WTC11 (cell line): Measurements from ENCODE around the gene CERCAM. TPM values are rescaled to one million over a fixed set of nuclear protein-coding genes. Genes with fewer than 3 reads are reported as not detected.

Source experiments
- ATAC-seq: fragments of 200-7000 bp; cut with Tn5 transposase; 2 replicates; pipeline ENCODE4 v1.10.0; 2021; ENCODE audit warnings: mild to moderate bottlenecking, moderate library complexity
- CTCF ChIA-PET: fragments of 300-600 bp; sonication (Branson Sonifier 250); formaldehyde crosslinking; loops from one replicate; lab custom pipeline; 2021; ENCODE audit warnings: antibody characterized with exemption; lab: Charles Lee
- POLR2A ChIA-PET: fragments of 350-600 bp; sonication (Branson Sonifier 250); formaldehyde crosslinking; loops from one replicate; lab custom pipeline; 2021; ENCODE audit warnings: antibody characterized with exemption; lab: Charles Lee
- DNase-seq: peaks from one replicate; pipeline ENCODE4 v3.0.0; 2021; ENCODE audit warnings: low spot score
- H3K27ac Mint-ChIP-seq: 2 replicates; pipeline ENCODE4 v1.8.0; 2021; ENCODE audit warnings: mixed read lengths
- H3K27me3 Mint-ChIP-seq: 2 replicates; pipeline ENCODE4 v1.8.0; 2021; ENCODE audit warnings: low read depth, mild to moderate bottlenecking, moderate library complexity, mixed read lengths
- H3K36me3 Mint-ChIP-seq: 2 replicates; pipeline ENCODE4 v1.8.0; 2021; ENCODE audit warnings: mixed read lengths
- H3K4me1 Mint-ChIP-seq: 2 replicates; pipeline ENCODE4 v1.8.0; 2022; ENCODE audit warnings: mixed read lengths
- H3K4me3 Mint-ChIP-seq: 2 replicates; pipeline ENCODE4 v1.8.0; 2021; ENCODE audit warnings: mild to moderate bottlenecking, moderate library complexity, mixed read lengths
- H3K9me3 Mint-ChIP-seq: 2 replicates; pipeline ENCODE4 v1.8.0; 2021; ENCODE audit warnings: mixed read lengths
- E2F4 ChIP-seq: sonication (generic); formaldehyde crosslinking; IDR thresholded peaks from 2 replicates; pipeline ENCODE4 v1.8.1; 2022; ENCODE audit warnings: low read depth, mild to moderate bottlenecking, moderate library complexity, missing genetic modification reagents, borderline replicate concordance
- ESRRA ChIP-seq: sonication (generic); formaldehyde crosslinking; IDR thresholded peaks from 2 replicates; pipeline ENCODE4 v1.8.1; 2022; ENCODE audit warnings: mild to moderate bottlenecking, missing genetic modification reagents, borderline replicate concordance
- HMGA2 ChIP-seq: fragments of 250-450 bp; sonication (Bioruptor Pico); IDR thresholded peaks from 2 replicates; pipeline ENCODE4 v1.4.0; 2021; ENCODE audit warnings: mild to moderate bottlenecking, moderate library complexity
- JAZF1 ChIP-seq: fragments of 250-450 bp; sonication (Bioruptor Pico); IDR thresholded peaks from 2 replicates; pipeline ENCODE4 v1.9.0; 2021; ENCODE audit warnings: moderate library complexity, mild to moderate bottlenecking, inconsistent platforms
- JUN ChIP-seq: sonication (generic); formaldehyde crosslinking; IDR thresholded peaks from 2 replicates; pipeline ENCODE4 v1.8.0; 2023; ENCODE audit warnings: mild to moderate bottlenecking, missing genetic modification reagents
- MYBL2 ChIP-seq: sonication (generic); formaldehyde crosslinking; IDR thresholded peaks from 2 replicates; pipeline ENCODE4 v1.8.1; 2023; ENCODE audit warnings: mild to moderate bottlenecking, moderate library complexity, missing genetic modification reagents
- NR1H2 ChIP-seq: sonication (generic); formaldehyde crosslinking; IDR thresholded peaks from 2 replicates; pipeline ENCODE4 v1.9.0; 2021; ENCODE audit warnings: mild to moderate bottlenecking, moderate library complexity, missing genetic modification reagents
- NR2C2 ChIP-seq: sonication (generic); formaldehyde crosslinking; IDR thresholded peaks from 2 replicates; pipeline ENCODE4 v1.8.0; 2022; ENCODE audit warnings: mild to moderate bottlenecking, missing genetic modification reagents
- PRRX2 ChIP-seq: fragments of 250-450 bp; sonication (Bioruptor Pico); IDR thresholded peaks from 2 replicates; pipeline ENCODE4 v1.8.0; 2021; ENCODE audit warnings: mild to moderate bottlenecking
- SOX15 ChIP-seq: fragments of 250-450 bp; sonication (Bioruptor Pico); IDR thresholded peaks from 2 replicates; pipeline ENCODE4 v1.9.0; 2021; ENCODE audit warnings: mild to moderate bottlenecking
- TP53 ChIP-seq: sonication (generic); formaldehyde crosslinking; IDR thresholded peaks from 2 replicates; pipeline ENCODE4 v1.8.1; 2023; ENCODE audit warnings: mild to moderate bottlenecking, missing genetic modification reagents
- ZNF138 ChIP-seq: sonication (generic); formaldehyde crosslinking; conservative IDR thresholded peaks from 2 replicates; pipeline ENCODE4 v1.8.1; 2022; ENCODE audit warnings: mild to moderate bottlenecking, moderate library complexity, missing genetic modification reagents
- ZNF219 ChIP-seq: sonication (generic); formaldehyde crosslinking; IDR thresholded peaks from 2 replicates; pipeline ENCODE4 v1.8.0; 2023; ENCODE audit warnings: missing genetic modification reagents, mild to moderate bottlenecking, borderline replicate concordance
- ZNF263 ChIP-seq: sonication (generic); formaldehyde crosslinking; IDR thresholded peaks from 2 replicates; pipeline ENCODE4 v1.8.1; 2022; ENCODE audit warnings: low read depth, mild to moderate bottlenecking, moderate library complexity, missing genetic modification reagents
- ZNF396 ChIP-seq: fragments of 250-450 bp; sonication (Bioruptor Pico); IDR thresholded peaks from 2 replicates; pipeline ENCODE4 v1.8.0; 2021; ENCODE audit warnings: mild to moderate bottlenecking, moderate library complexity, borderline replicate concordance
- ZNF671 ChIP-seq: fragments of 250-450 bp; sonication (Bioruptor Pico); IDR thresholded peaks from 2 replicates; pipeline ENCODE4 v1.8.0; 2021; ENCODE audit warnings: mild to moderate bottlenecking
- total RNA-seq: library from RNA; stranded (reverse); gene quantifications from 3 replicates; pipeline ENCODE4 v1.2.3, GENCODE V29; 2021
- TF ChIP-seq, protein P1 (sequence below): sonication (generic); formaldehyde crosslinking; IDR thresholded peaks from 2 replicates; pipeline ENCODE4 v1.8.1; 2023; ENCODE audit warnings: mild to moderate bottlenecking, missing genetic modification reagents, moderate library complexity
- TF ChIP-seq, protein P2 (sequence below): fragments of 200-600 bp; IDR thresholded peaks from 2 replicates; pipeline ENCODE4 v1.8.0; 2022; ENCODE audit warnings: antibody characterized with exemption
- TF ChIP-seq, protein P3 (sequence below): sonication (generic); formaldehyde crosslinking; IDR thresholded peaks from 2 replicates; pipeline ENCODE4 v1.8.1; 2022; ENCODE audit warnings: missing genetic modification reagents, borderline replicate concordance
- TF ChIP-seq, protein P4 (sequence below): fragments of 250-450 bp; sonication (Bioruptor Pico); IDR thresholded peaks from 2 replicates; pipeline ENCODE4 v1.9.0; 2021; ENCODE audit warnings: moderate library complexity, mild to moderate bottlenecking, inconsistent platforms, borderline replicate concordance

Gene CERCAM
- total RNA-seq, 1 experiment from 2014 or later = 15.2 TPM

DNA sequence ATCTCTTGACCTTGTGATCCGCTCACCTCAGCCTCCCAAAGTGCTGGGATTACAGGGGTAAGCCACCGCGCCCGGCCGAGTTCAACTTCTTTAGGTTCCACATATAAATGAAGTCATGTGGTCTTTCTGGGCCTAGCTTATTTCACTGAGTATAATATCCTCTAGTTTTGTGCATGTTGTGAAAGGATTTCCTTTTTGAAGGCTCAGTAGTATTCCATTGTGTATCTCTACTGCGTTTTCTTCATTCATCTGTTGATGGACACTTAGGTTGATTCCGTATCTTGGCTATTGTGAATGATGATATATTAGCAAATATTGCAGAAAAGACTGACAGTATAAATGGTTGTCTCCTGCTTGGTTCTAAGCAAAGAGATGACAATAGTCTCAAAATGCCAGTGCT lies 55.2 kb downstream of the CERCAM start (continued):
- TF ChIP-seq ZNF263 (no peak), ZNF219 (CRISPR knock-in tag) (no peak), ZNF671 (no peak), JAZF1 (CRISPR knock-in tag) (no peak)
- TF ChIP-seq, all 79 proteins: peak for 0

DNA sequence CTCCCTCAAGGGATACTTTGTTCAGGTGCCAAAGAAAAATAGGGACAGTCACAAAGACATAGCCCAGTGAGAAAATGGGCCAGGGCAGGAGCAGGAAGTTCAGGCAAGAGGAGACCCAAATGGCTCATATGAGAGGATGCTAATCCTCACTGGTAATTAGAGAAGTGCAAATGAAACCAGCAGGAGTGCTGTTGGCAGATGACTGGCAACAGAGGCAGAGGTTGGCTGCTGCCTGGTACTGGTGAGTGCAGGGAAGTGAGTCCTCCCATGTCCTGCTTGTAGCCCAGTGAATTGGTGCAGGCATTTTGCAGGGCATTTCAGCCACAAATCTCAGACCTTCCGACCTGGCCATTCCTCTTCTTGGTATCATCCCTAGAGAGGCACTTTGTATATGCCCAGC lies 58.6 kb downstream of the CERCAM start:
- H3K4me3 Mint-ChIP-seq = no peak overlapping the region
- peaks cover 5% of the 10 kb centered on the region for H3K9me3 Mint-ChIP-seq
- no peaks in the 10 kb centered on the region for H3K4me1 Mint-ChIP-seq
- peaks cover 48% of the 10 kb centered on the region for H3K36me3 Mint-ChIP-seq
- ChIA-PET CTCF (no interaction called here), POLR2A (no interaction called here)
- TF ChIP-seq MYBL2 (CRISPR knock-in tag) = no peak
- TF ChIP-seq ZNF396 (CRISPR knock-in tag) = no peak
- peak overlapping the region; percentile 22; the same call in 1 of the 2 replicates for H3K27ac Mint-ChIP-seq
- ATAC-seq (no peak), DNase-seq (no peak)
- H3K27me3 Mint-ChIP-seq = no peaks in the 10 kb centered on the region

DNA sequence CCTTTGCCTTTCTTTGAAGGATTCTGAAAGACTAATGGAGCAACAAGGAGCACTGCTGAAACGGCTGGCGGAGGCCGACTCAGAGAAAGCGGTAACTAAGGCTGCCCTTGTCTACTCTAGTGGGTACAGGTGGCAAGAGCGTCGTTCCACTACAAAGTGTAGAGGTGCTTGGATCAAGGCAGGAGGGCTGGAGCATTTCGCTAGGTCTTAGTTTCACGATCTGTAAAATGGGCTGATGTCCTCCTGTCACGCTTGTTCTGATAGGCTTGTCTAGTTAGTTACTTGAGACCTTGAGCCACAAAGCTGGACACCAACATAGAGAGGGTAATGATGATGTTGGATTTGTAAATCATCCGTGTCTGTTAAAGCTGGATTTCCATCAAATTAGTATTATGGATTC lies 60.9 kb downstream of the CERCAM start:
- ATAC-seq = no peak
- no peaks in the 10 kb centered on the region for H3K4me1 Mint-ChIP-seq
- no peak overlapping the region for H3K4me3 Mint-ChIP-seq
- no peaks in the 10 kb centered on the region for H3K27me3 Mint-ChIP-seq
- H3K9me3 Mint-ChIP-seq = no peaks in the 10 kb centered on the region
- ChIA-PET POLR2A (no interaction called here), CTCF (interaction anchor here (1.0 kb wide), 1 partner anchor 43 kb away, joined by 5 read pairs; no protein-coding TSS in a partner anchor)
- H3K36me3 Mint-ChIP-seq = peaks cover 41% of the 10 kb centered on the region
- TF ChIP-seq E2F4 (CRISPR knock-in tag) (no peak), HMGA2 (no peak), TP53 (CRISPR knock-in tag) (no peak)
- TF ChIP-seq, protein P1, sequence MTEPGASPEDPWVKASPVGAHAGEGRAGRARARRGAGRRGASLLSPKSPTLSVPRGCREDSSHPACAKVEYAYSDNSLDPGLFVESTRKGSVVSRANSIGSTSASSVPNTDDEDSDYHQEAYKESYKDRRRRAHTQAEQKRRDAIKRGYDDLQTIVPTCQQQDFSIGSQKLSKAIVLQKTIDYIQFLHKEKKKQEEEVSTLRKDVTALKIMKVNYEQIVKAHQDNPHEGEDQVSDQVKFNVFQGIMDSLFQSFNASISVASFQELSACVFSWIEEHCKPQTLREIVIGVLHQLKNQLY = no peak
- TF ChIP-seq, all 79 proteins: peak for 0
- DNase-seq = no peak
- no peak overlapping the region for H3K27ac Mint-ChIP-seq

- CTCF ChIA-PET = interaction anchor here (1.0 kb wide), 1 partner anchor 44 kb away, joined by 5 read pairs; no protein-coding TSS in a partner anchor
- Mint-ChIP-seq H3K36me3 (peaks cover 45% of the 10 kb centered on the region), H3K4me1 (no peaks in the 10 kb centered on the region), H3K9me3 (no peaks in the 10 kb centered on the region), H3K27ac (no peak overlapping the region), H3K27me3 (no peaks in the 10 kb centered on the region), H3K4me3 (no peak overlapping the region)
- no peak for DNase-seq
- POLR2A ChIA-PET = no interaction called here
- no peak for ATAC-seq
- no peak for TF ChIP-seq ESRRA (CRISPR knock-in tag)
- TF ChIP-seq, protein P2, sequence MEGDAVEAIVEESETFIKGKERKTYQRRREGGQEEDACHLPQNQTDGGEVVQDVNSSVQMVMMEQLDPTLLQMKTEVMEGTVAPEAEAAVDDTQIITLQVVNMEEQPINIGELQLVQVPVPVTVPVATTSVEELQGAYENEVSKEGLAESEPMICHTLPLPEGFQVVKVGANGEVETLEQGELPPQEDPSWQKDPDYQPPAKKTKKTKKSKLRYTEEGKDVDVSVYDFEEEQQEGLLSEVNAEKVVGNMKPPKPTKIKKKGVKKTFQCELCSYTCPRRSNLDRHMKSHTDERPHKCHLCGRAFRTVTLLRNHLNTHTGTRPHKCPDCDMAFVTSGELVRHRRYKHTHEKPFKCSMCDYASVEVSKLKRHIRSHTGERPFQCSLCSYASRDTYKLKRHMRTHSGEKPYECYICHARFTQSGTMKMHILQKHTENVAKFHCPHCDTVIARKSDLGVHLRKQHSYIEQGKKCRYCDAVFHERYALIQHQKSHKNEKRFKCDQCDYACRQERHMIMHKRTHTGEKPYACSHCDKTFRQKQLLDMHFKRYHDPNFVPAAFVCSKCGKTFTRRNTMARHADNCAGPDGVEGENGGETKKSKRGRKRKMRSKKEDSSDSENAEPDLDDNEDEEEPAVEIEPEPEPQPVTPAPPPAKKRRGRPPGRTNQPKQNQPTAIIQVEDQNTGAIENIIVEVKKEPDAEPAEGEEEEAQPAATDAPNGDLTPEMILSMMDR = no peak
- TF ChIP-seq PRRX2 (CRISPR knock-in tag) = no peak
- TF ChIP-seq, protein P3, sequence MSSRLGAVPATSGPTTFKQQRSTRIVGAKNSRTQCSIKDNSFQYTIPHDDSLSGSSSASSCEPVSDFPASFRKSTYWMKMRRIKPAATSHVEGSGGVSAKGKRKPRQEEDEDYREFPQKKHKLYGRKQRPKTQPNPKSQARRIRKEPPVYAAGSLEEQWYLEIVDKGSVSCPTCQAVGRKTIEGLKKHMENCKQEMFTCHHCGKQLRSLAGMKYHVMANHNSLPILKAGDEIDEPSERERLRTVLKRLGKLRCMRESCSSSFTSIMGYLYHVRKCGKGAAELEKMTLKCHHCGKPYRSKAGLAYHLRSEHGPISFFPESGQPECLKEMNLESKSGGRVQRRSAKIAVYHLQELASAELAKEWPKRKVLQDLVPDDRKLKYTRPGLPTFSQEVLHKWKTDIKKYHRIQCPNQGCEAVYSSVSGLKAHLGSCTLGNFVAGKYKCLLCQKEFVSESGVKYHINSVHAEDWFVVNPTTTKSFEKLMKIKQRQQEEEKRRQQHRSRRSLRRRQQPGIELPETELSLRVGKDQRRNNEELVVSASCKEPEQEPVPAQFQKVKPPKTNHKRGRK (CRISPR knock-in tag) = no peak
- TF ChIP-seq ZNF138 = no peak
- TF ChIP-seq SOX15 = no peak
- no peak for TF ChIP-seq JUN
- TF ChIP-seq E2F4 (CRISPR knock-in tag) = no peak
- no peak for TF ChIP-seq TP53 (CRISPR knock-in tag)
- no peak for TF ChIP-seq NR2C2 (CRISPR knock-in tag)
- TF ChIP-seq, protein P4, sequence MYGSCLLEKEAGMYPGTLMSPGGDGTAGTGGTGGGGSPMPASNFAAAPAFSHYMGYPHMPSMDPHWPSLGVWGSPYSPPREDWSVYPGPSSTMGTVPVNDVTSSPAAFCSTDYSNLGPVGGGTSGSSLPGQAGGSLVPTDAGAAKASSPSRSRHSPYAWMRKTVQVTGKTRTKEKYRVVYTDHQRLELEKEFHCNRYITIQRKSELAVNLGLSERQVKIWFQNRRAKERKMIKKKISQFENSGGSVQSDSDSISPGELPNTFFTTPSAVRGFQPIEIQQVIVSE (CRISPR knock-in tag) = no peak
- no peak for TF ChIP-seq NR1H2 (CRISPR knock-in tag)
Observed at GRCh38 chr9:128482186-128482585, 61.5 kb downstream of the CERCAM start.
